D341Med (cell line): ENCODE measurements around the gene TRPV2.

Source experiments
- DNase-seq: peaks from one replicate; pipeline ENCODE4 v3.0.0; 2012; ENCODE audit warnings: low spot score

TRPV2 gene

DNA sequence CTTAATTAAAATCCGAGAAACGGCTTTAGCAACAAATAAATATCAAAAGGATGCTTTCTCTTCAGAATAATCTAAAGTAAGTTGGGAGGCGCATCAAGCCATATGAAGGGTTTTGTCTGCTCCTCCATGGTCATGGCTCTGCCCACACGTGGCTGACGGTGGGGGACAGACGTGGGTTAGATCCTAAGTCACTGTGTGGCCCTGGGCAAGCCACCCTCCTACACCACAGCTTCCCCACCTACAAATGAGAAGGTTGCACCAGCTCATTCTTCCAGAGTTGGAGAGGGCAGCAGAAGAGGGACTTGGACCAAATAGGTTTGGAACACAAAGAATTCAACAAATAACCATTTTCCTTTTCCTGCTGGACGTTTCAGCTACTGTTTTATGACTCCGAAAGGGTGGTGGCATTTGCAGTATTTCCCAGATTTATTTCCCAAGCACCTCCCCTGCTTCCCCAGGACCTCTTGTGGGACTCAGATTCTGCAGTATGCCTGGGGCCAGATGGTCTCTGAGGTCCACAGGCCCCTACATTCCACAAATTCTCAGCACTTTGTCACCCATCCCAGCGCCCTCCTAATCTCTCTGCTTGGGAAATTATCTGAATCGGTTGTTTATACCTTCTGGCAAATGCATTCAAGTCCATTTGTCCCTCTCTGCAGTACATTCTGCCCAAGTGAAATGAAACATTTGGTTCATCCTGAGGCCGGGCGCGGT is 58.8 kb downstream of the TRPV2 start:
- DNase-seq: no peak

DNA sequence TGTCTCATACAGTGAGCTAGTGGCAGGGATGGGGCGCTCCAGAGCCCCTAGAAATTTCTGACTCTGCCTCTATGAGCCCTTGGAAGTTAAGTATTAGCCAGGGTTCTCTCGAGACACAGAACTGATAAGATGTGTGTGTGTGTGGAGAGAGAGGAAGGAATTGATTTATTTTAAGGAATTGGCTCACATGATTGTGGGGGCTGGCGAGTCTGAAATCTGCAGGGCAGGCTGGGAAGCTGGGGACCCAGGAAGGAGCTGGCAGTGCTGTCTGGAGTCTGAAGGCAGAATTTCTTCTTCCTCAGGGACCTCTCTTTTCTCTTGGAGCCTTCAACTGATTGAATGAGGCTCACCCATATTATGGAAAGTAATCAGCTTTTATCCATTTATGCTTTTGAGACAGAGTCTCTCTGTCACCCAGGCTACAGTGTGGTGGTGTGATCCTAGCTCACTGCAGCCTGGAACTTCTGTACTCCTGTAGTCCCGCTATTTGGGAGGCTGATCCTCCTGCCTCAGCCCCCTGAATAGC is 59.9 kb downstream of the TRPV2 start:
- DNase-seq: no peak

GRCh38 chr17:16477255-16477654 is 61.9 kb downstream of the TRPV2 start:
- no peak for DNase-seq

DNA sequence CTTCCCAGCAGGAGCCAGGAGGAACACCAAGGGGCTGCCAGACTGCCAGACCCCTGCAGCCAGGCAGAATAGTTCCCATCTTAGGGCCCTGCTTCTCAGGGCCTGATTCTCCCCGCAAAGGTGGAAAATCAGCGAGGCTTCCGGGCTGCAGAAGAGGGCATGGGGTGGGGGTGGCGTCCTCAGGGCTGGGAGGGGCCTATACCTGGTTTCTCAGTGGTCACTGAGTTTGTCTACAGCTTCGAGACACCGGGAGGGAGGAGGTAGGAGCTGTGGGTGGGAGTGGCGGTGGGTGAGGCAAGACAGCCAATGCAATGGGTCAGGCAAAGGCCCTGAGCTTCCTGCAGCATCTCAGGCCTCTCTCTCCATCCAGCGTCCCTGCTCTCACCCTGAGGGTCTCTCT is 62.3 kb downstream of the TRPV2 start:
- DNase-seq: no peak

- DNase-seq: no peak
These were observed 63.3 kb downstream of the TRPV2 start for GRCh38 chr17:16478649-16479048.

DNA sequence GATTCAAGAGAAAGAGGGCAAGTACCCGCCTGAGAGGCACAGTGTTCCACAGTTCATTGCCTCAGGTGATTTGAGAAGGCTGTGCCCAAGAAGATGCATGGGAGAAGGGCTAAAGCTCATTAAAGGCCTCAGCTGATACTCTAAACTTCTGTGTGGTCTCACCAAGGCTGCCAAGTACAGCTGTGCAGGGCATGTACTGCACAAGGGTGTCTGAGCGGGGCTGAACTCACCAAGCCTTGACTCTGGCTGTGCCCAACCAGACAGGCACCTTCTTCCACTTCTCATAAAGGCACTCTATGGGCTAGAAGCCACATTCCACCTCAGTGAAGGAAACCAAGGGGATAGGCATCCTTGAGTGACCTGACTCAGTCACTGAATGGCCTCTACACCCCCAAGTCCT is 63.9 kb downstream of the TRPV2 start:
- no peak for DNase-seq

DNA sequence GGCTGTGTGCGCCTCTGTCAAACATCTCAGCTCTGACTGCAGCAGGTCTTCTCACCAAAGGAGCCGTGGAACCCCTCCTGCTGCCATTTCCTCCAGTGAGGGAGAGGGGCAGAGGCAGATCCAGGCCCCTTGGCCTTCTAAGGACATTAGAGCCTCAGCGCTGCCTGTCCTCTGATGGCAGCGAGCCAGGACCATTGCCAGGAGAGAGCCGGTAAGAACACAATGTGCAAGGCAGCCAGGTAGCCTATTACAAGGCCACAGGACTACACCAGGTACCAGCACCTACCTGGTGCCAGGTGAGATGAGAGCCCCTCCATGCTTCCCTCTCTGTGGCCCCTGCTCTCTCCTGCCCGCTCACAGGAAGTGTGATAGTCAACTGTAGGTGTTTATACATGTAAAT is 65.6 kb downstream of the TRPV2 start:
- DNase-seq: no peak

GRCh38 chr17:16482253-16482652 is 66.9 kb downstream of the TRPV2 start:
- no peak for DNase-seq

GRCh38 chr17:16483021-16483645 is 67.8 kb downstream of the TRPV2 start:
- no peak for DNase-seq

DNA sequence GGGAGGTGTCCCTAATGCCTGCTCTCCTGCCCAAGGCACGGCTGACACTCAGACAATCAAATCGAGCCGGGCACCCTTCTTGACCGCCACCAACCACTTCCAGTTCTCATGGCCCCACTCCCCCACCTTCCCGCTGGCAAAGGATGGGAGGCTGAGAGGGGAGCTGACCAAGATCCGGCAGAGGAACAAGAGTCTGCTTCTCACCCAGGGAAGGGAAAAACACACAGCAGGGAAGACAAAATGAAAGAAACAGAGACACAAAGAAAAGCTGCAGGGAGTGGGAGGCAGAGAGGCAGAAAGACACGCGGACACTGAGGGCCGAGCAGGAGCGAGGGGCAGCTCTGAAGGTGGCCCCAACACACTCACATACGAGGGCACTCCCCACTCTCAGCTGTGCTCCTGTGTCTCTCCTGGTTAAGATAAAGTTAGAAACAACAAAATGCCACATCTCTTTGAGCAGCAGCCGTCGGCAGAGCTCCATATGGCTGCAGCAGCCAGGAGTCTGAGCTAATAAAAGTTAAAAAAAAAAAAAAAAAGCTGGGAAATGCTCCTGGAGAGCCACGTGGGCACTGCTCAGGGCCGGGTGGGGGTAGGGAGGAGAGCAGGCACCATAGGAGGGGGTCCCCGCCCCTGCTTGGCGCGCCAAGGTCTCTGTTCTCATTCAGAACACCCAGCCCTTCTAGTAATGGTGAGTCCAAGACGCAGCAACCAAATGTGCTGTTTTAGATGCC is 69.2 kb downstream of the TRPV2 start:
- DNase-seq: no peak
